GM21515 (cell line): ENCODE results near the gene KLC1.

Source experiments
- ATAC-seq: cut with Tn5 transposase; IDR thresholded peaks from one replicate; pipeline ENCODE4 v1.9.1; 2021; ENCODE audit not compliant: unreplicated experiment

KLC1 gene

GRCh38 chr14:103657471-103657870, 28.5 kb downstream of the KLC1 start:
- no peak for ATAC-seq

- no peak for ATAC-seq
These were observed 30.6 kb downstream of the KLC1 start for GRCh38 chr14:103659631-103660030.

- ATAC-seq = no peak
These were observed 33.0 kb downstream of the KLC1 start for GRCh38 chr14:103662029-103662428.

GRCh38 chr14:103662591-103662990, 33.6 kb downstream of the KLC1 start:
- ATAC-seq = no peak

GRCh38 chr14:103663506-103663905, 34.5 kb downstream of the KLC1 start:
- no peak for ATAC-seq

- ATAC-seq = no peak
These were observed 38.7 kb downstream of the KLC1 start for GRCh38 chr14:103667671-103668070.

- no peak for ATAC-seq
These were observed 39.1 kb downstream of the KLC1 start for GRCh38 chr14:103668117-103668516.

GRCh38 chr14:103669370-103669769, 40.4 kb downstream of the KLC1 start:
- no peak for ATAC-seq

- no peak for ATAC-seq
These were observed 42.9 kb downstream of the KLC1 start for GRCh38 chr14:103671911-103672310.

GRCh38 chr14:103675957-103676356, 46.9 kb downstream of the KLC1 start:
- no peak for ATAC-seq

- no peak for ATAC-seq
These were observed 48.1 kb downstream of the KLC1 start for GRCh38 chr14:103676881-103677675.

GRCh38 chr14:103679351-103679750, 50.3 kb downstream of the KLC1 start:
- no peak for ATAC-seq

GRCh38 chr14:103680491-103681231, 51.6 kb downstream of the KLC1 start:
- ATAC-seq = no peak

GRCh38 chr14:103683139-103683538, 54.1 kb downstream of the KLC1 start:
- ATAC-seq = no peak

GRCh38 chr14:103684471-103684870, 55.5 kb downstream of the KLC1 start:
- ATAC-seq = no peak

- ATAC-seq = no peak
These were observed 55.9 kb downstream of the KLC1 start for GRCh38 chr14:103684871-103685270.

- no peak for ATAC-seq
These were observed 56.5 kb downstream of the KLC1 start for GRCh38 chr14:103685276-103686211.

GRCh38 chr14:103686831-103687485, 57.9 kb downstream of the KLC1 start:
- ATAC-seq = no peak

- ATAC-seq = no peak
These were observed 58.7 kb downstream of the KLC1 start for GRCh38 chr14:103687712-103688111.

- ATAC-seq = no peak
These were observed 59.4 kb downstream of the KLC1 start for GRCh38 chr14:103688441-103688840.
